GM19351 (cell line): ENCODE data around the gene SLCO3A1.

ENCODE experiments used
- ATAC-seq: cut with Tn5 transposase; IDR thresholded peaks from one replicate; pipeline ENCODE4 v1.9.1; 2021; ENCODE audit warnings: mild to moderate bottlenecking, moderate library complexity; ENCODE audit not compliant: unreplicated experiment

SLCO3A1 gene

DNA sequence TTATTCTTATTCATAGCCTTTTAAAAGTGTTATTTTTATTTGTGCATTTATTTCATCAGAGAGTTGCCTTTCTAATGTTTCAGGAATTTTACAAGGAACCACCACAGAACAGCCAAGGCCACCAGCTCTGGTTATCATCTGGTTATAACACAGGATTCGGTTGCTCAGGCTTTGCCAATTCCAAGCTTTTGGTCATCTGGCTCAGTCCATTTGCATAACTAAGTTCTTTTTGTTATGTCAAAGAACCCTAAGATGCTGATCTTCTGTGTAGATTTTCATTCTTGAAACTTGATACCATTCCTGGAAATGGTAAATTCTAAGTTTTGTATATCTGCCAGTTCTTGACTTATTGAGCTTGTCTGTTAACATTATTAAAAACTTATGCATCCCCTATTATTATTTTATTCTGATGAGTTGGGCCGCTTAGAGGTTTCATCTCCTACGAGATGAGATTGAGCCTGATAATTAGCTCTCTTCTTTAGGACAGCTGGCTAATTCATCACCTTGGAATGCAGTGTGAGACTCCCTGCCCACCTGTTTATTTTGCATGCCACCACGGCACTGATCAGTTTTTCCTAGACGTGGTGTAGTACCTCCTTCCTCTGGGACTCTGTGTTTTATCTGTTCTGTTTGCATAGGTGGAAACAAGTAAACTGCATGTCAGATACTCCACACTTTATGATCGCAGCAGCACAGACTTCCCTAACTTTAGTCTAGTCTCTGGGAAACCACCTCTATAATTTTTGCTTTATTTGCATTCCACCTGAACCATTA lies 264.8 kb downstream of the SLCO3A1 start:
- no peak for ATAC-seq

- no peak for ATAC-seq
Measured at GRCh38 chr15:92118936-92119325, 265.4 kb downstream of the SLCO3A1 start.

GRCh38 chr15:92120094-92120795 lies 266.7 kb downstream of the SLCO3A1 start:
- ATAC-seq: no peak

DNA sequence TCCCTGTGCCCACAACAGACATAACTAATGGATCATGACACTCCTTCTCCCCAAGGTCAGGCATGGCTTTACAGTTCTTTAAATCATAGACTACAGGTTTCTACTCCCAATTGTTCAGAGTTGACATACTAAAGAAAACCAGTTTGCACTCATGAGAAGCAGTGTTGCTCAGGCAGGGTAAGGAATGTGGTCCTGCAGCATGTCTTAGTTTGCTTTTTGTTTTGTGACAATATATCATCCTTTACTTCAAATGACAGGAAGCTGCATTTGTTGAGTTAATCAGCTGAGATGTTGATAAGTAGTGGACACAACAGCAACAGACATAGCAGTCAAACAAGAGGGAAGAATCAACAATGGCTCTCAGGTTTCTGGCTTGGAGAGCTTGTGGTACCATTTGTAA lies 267.5 kb downstream of the SLCO3A1 start:
- no peak for ATAC-seq

DNA sequence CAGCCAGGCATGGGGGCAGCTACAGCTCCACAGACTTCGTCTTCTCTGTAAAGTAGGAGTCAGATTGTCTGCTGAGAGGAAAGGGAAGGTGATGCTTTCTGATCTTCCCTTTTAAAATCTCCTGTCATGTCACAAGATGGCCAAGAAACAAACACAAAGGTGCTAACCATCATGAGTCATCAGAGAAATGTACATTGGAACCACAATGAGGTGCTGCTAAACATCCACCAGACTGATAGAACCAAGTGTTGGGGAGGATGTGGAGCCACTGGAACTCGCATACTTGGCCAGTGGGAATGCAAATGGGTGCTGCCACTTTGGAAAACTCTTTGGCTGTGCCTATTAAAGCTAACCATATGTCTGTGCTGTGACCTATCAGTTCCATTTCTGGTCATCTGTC lies 268.8 kb downstream of the SLCO3A1 start:
- no peak for ATAC-seq

DNA sequence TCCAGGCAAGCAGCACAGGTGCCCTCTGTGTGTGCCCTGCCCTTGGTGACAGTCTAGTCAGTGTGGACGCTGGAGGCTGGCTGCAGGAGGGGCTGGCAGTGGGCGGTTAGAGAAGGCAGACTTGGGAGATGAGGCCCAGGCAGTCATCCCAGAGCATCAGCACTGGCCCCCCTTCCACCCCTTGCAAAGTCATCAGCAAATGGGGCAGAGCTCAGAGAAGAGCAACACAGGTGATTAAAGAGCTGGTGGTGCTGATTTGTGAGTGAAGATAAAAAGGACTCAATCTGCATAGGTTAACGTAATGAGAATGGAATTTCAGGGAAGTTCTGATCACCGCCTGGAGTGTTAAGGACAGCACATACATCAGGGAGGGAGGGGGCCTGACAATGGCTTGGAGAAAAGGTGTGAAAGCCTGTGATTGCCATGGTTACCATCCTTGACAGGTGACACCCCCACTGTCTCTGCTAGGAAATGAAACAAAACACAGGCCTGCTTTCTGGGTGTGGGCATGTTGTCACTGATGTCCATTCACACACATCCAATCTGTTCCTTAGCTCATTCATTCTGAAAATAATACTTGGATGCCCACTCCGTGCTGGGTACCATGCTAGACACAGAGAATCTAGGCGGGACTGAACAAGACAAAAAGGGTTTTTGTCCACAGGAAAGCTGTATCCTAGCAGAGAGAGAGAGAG lies 270.6 kb downstream of the SLCO3A1 start:
- no peak for ATAC-seq

DNA sequence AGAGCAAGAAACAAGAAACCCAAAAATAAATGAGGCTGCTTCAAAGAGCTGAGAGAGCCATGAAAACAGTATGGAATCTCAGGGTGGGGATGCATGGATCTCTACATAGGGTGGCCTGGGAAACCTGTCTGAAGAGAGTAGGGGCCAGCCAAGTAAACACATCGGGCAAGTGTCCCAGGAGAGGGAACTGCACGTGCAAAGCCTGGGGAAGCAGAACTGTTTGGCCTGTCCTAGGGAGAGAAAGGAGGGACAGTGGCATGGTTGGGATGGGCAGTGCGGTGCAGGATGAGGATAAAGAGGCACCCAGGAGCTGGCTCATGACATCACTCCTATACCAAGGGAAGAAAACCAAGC lies 271.1 kb downstream of the SLCO3A1 start:
- no peak for ATAC-seq

- no peak for ATAC-seq
Measured at GRCh38 chr15:92128788-92129187, 275.3 kb downstream of the SLCO3A1 start.

- ATAC-seq: no peak
Measured at GRCh38 chr15:92130244-92130643, 276.7 kb downstream of the SLCO3A1 start.

- no peak for ATAC-seq
Measured at GRCh38 chr15:92130906-92131305, 277.4 kb downstream of the SLCO3A1 start.

GRCh38 chr15:92132982-92133755 lies 279.7 kb downstream of the SLCO3A1 start:
- no peak for ATAC-seq

- ATAC-seq: no peak
Measured at GRCh38 chr15:92140796-92141195, 287.3 kb downstream of the SLCO3A1 start.

DNA sequence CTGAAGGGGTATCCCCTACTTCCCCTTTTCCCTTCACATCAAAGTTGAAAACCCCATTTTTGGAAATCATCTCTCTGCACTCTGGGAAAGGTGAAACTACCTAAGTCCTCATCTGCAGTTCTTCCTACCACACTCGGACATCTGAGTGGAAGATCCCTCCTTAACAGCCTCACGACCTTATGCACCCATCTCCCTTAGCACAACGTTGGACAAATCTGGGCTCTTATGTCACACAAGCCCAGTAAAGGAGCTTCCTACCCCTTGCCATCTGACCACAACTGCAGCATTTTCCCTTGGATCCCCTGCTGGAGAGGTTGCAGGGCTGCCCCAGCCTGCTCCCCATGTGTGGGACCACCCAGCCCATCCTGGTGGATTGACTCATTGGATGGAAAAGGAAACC lies 288.1 kb downstream of the SLCO3A1 start:
- no peak for ATAC-seq

DNA sequence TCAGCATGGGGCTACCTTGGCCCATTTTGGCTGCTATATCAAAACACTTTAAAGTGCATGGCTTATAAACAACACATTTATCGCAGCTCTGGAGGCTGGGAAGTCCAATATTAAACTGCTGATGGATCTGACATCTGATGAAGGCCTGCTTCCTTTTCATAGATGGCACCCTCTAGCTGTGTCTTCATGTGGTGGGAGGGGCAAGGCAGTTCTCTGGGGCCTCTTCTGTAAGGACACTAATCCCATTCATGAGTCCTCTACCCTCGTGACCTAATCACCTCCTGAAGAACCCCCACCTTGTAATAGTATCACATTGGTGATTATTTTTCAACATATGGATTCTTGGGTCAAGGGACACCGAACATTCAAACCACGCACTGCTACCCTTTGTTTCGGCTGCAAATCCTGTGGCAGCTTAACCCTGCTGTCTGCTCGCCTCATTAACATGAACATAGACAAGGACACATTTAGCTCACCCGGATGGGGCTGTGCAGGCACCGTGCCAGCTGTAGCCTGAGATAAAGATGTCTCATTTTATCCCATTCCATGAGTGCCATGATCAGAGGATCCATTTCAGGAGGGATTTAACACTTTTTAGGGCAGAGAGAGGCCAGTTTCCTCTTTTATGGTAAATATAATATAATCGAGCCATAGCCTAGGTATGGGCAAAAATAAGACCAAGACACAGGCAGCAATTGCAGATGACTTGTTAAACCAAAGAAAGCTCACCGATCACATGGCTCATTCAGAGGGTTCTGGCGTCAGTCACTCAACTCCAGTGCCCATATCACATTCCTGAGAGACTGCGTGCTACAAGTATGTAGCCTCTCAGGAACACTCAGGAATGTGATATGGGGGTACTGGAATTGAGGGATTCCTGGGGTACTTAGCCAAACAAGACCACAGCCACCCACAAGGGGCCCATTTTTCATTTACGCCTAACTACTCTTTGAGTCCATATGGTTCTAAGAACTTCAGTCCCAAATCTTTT lies 289.0 kb downstream of the SLCO3A1 start:
- ATAC-seq: no peak

DNA sequence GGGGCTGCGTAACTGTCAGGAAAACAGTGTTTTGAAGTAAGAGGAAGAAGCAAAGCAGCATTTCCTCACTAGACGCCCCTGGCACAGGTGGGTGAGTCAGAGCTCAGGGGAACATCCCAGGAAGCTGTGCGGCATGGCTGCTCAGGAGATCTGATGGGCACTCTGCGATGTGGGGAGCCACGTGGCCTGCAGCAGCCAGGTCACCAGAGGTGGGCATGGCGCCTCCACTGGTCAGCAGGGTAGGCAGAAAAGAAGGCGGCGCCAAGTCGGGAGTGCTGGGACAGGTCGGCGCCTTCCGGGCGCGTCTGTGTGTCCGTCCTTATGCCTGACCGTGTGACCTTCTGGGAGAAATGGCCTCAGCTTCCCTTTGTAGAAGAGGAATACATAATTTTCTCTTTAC lies 290.3 kb downstream of the SLCO3A1 start:
- ATAC-seq: no peak

GRCh38 chr15:92146511-92147150 lies 293.1 kb downstream of the SLCO3A1 start:
- no peak for ATAC-seq

GRCh38 chr15:92149029-92149428 lies 295.5 kb downstream of the SLCO3A1 start:
- no peak for ATAC-seq

DNA sequence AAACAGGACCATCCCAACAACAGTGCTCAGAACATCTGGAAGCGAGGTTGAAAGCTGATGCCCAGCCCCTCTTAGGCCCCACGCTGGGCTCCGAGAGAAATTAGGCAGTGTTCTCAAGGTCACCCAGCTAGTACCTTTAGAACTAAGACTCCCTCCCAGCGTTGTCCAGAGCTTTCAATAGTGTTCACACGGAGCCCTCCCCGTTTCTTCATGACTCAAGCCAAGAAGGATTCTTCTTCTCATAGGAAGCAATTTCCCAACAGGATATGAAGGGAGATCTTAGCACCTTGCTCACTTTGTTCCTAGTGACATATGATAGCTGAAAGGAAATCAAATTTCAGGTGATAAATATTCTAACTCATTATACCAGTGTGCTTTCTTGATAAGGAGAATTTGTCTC lies 296.0 kb downstream of the SLCO3A1 start:
- ATAC-seq: no peak

- no peak for ATAC-seq
Measured at GRCh38 chr15:92151168-92151567, 297.7 kb downstream of the SLCO3A1 start.

DNA sequence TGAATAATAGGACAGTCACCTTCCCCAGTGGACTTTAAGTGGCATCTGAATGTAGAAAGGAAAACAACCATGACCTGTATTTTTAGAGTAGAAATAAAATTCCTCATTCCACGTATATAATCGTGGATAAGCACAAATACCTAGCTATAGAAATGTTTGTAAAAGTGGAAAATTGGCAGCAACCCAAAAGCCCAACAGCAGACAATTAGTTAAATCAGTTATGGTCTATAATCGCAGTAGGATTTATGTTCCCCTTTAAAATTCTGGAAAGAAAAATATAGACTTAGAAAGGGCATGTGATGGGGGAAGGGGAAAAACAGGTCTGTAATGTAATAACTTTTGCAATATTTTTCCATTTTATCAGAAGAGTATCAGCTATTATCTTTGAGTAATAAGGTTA lies 298.2 kb downstream of the SLCO3A1 start:
- ATAC-seq: no peak
